IPS-18a (cell line): ENCODE data around the gene PTX3.

Experiments
- H3K27ac ChIP-seq: one replicate; pipeline ENCODE4 v1.5.1; 2013; ENCODE audit warnings: low read length
- H3K27me3 ChIP-seq: one replicate; pipeline ENCODE4 v1.6.1; 2013; ENCODE audit warnings: mild to moderate bottlenecking, low read length; ENCODE audit not compliant: control insufficient read depth, insufficient read depth
- H3K36me3 ChIP-seq: one replicate; pipeline ENCODE4 v1.6.1; 2013; ENCODE audit warnings: low read depth, low read length; ENCODE audit not compliant: control insufficient read depth
- H3K4me1 ChIP-seq: one replicate; pipeline ENCODE4 v1.6.1; 2013; ENCODE audit warnings: low read depth, low read length; ENCODE audit not compliant: control insufficient read depth
- H3K4me3 ChIP-seq: one replicate; pipeline ENCODE4 v1.5.1; 2013; ENCODE audit warnings: low read length
- H3K9ac ChIP-seq: one replicate; pipeline ENCODE4 v1.6.1; 2013; ENCODE audit warnings: mild to moderate bottlenecking, low read length, moderate library complexity
- H3K9me3 ChIP-seq: one replicate; pipeline ENCODE4 v1.6.1; 2013; ENCODE audit warnings: low read depth, low read length; ENCODE audit not compliant: control insufficient read depth

Gene PTX3

GRCh38 chr3:157436583-157437291 lies at the start of gene PTX3:
Gene PTX3 (plus strand): TSS chr3:157436850. CDS start chr3:157436934, 84 bp downstream.
- Histone ChIP-seq H3K4me3 (peak within 1 kb of the TSS; percentile 86), H3K27ac (no peak within 1 kb of the TSS), H3K4me1 (peaks cover 12% of the 10 kb centered on the region), H3K36me3 (no peaks in the 10 kb centered on the region), H3K9me3 (no peaks in the 10 kb centered on the region), H3K27me3 (peaks cover 25% of the 10 kb centered on the region), H3K9ac (peak within 1 kb of the TSS; percentile 67)

- no peaks in the 10 kb centered on the region for H3K4me1 ChIP-seq
- H3K36me3 ChIP-seq: no peaks in the 10 kb centered on the region
- H3K27me3 ChIP-seq: no peaks in the 10 kb centered on the region
- H3K9me3 ChIP-seq: no peaks in the 10 kb centered on the region
- H3K27ac ChIP-seq: no peak overlapping the region
- H3K4me3 ChIP-seq: no peak overlapping the region
- H3K9ac ChIP-seq: no peak overlapping the region
Measured at GRCh38 chr3:157387708-157388435, 48.8 kb upstream of the PTX3 start.

DNA sequence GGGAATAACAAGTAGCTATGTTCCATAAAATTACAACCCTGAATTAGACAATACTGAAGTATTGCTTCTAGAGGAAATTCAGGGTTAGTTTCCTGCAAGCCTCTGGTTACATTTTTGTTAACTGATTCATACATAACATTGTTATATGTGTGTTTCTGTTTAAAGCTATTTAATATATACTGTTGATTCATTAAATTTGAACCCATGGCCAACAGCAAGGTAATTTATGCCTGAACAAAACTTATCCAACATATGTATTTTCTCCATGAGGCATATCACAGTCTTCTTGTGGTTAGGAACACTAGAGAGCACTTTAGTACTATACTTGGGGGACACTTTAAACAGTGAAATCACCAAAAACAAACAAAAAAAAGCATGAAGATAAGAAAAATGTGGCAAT lies 47.7 kb upstream of the PTX3 start:
- H3K9ac ChIP-seq: no peak overlapping the region
- H3K4me1 ChIP-seq: no peaks in the 10 kb centered on the region
- no peaks in the 10 kb centered on the region for H3K27me3 ChIP-seq
- H3K4me3 ChIP-seq: no peak overlapping the region
- H3K27ac ChIP-seq: no peak overlapping the region
- no peaks in the 10 kb centered on the region for H3K9me3 ChIP-seq
- H3K36me3 ChIP-seq: no peaks in the 10 kb centered on the region

DNA sequence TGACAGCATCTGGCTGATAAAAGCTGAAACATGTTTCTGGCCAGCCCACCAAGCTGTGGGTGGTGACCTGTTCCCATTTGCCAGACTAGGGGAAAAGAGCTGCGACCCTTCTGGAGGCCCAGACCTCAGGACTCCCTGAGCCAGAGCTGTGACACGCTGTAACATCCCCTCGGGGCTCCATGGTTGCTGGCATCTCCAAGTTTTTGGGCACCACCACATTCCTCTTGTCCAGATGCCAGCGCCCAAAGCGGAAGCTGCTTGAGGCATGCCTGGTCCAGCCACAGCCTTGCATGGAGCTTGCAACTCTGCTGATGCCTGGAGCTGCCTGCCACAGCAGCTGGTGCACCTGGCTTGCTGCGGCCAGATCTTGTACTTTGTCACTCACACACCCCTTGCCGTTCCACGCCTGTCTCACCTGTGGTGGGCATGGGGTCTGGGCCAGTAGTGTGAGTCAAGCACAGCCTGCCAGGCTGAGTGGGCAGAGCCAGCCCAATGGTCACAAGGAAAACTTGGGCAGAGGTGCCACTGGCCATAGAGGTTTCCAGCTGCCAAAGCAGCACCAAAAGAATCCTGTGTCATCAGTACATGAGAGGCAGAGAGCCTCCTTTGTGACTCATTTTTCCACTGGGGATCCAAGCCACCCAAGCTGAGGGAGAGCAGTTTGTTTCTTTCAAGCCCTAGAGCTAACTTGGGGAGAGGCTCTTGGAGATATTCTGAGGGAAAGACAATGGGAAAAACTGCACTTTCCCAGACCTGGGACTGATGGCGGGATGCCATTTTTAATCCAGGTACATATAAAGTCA lies 45.7 kb upstream of the PTX3 start:
- no peaks in the 10 kb centered on the region for H3K4me1 ChIP-seq
- H3K27ac ChIP-seq: no peak overlapping the region
- no peak overlapping the region for H3K9ac ChIP-seq
- H3K4me3 ChIP-seq: no peak overlapping the region
- no peaks in the 10 kb centered on the region for H3K9me3 ChIP-seq
- no peaks in the 10 kb centered on the region for H3K36me3 ChIP-seq
- no peaks in the 10 kb centered on the region for H3K27me3 ChIP-seq

- Histone ChIP-seq H3K4me1 (no peaks in the 10 kb centered on the region), H3K36me3 (no peaks in the 10 kb centered on the region), H3K27me3 (no peaks in the 10 kb centered on the region), H3K27ac (no peak overlapping the region), H3K9me3 (no peaks in the 10 kb centered on the region), H3K9ac (no peak overlapping the region), H3K4me3 (no peak overlapping the region)
Measured at GRCh38 chr3:157392104-157392503, 44.5 kb upstream of the PTX3 start.

DNA sequence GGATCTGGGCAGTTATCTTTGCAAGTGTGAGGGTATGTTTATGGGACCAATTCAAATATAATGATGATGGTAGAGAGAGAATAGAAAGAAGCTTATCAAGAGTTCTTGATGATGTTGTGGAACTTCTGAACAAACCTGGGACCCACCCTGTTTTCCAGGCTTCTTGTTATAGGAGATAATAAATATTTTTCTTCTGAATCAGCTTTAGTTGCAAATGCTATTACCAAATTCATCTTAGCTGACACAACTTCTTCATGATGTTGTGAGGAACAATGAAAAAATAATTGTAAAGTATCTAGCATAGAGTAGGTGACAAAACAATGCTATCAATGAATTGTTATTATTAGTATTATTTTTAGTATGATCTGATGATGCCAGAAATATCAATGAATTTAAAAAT lies 43.5 kb upstream of the PTX3 start:
- H3K27me3 ChIP-seq: no peaks in the 10 kb centered on the region
- H3K9me3 ChIP-seq: no peaks in the 10 kb centered on the region
- no peaks in the 10 kb centered on the region for H3K4me1 ChIP-seq
- no peak overlapping the region for H3K27ac ChIP-seq
- no peaks in the 10 kb centered on the region for H3K36me3 ChIP-seq
- H3K4me3 ChIP-seq: no peak overlapping the region
- no peak overlapping the region for H3K9ac ChIP-seq

DNA sequence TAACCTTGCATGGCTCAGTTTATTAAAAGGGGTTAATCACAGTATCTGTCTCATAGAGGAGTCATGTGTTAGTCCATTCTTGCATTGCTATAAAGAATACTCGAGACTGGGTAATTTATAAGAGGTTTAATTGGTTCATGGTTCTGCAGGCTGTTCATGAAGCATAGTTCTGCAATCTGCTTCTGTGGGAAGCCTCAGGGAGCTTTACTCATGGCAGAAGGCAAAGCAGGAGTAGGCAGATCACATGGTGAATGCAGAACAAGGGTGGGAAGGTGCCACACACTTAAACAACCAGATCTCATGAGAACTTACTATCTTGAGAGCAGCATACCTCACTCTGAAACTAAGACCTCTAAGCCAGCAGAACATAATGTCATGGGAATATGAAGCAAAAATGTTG lies 42.2 kb upstream of the PTX3 start:
- Histone ChIP-seq H3K9ac (no peak overlapping the region), H3K9me3 (no peaks in the 10 kb centered on the region), H3K27me3 (no peaks in the 10 kb centered on the region), H3K27ac (no peak overlapping the region), H3K4me1 (no peaks in the 10 kb centered on the region), H3K4me3 (no peak overlapping the region), H3K36me3 (no peaks in the 10 kb centered on the region)

DNA sequence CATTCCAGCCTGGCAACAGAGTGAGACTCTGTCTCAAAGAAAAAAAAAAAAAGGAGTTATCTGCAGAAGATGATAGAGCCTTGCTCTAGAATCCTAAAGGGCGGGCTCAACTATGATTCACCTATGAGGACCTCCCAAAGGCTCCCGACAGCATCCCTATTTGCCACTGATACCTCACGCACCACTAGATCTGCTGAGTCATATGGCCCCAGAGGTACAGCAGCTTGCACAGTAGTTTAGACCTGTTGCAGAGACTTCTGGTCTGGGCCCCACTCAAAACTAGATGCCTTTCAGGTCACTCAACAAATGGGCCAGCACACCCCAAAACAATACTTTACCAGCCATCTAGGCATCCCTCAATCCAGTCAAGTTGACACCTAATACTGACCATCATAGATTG lies 38.1 kb upstream of the PTX3 start:
- Histone ChIP-seq H3K4me1 (no peaks in the 10 kb centered on the region), H3K27ac (no peak overlapping the region), H3K9ac (no peak overlapping the region), H3K4me3 (no peak overlapping the region), H3K9me3 (no peaks in the 10 kb centered on the region), H3K27me3 (no peaks in the 10 kb centered on the region), H3K36me3 (no peaks in the 10 kb centered on the region)

- H3K4me1 ChIP-seq: peaks cover 7% of the 10 kb centered on the region
- H3K9ac ChIP-seq: no peak overlapping the region
- H3K9me3 ChIP-seq: no peaks in the 10 kb centered on the region
- H3K36me3 ChIP-seq: no peaks in the 10 kb centered on the region
- H3K4me3 ChIP-seq: no peak overlapping the region
- H3K27me3 ChIP-seq: no peaks in the 10 kb centered on the region
- H3K27ac ChIP-seq: no peak overlapping the region
Measured at GRCh38 chr3:157404381-157404780, 32.3 kb upstream of the PTX3 start.

DNA sequence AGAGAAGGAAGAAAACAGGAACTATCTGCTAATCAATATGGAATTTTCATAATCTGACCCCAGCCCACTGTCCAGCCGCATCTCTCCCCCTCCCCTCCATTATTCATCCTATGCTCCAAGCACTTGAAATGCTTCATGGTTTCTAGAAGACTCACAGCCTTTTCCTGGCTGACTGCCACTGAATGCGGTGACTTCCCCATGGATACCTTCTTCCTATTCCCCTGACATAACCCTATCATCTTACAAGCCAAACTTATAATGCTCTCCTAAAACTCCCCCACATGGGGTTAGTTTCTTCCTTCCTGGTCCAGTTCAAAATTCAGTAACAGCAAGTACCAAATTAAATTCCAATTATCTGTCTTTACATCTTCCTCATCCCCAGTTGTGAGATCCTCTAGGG lies 31.2 kb upstream of the PTX3 start:
- Histone ChIP-seq H3K9ac (no peak overlapping the region), H3K9me3 (no peaks in the 10 kb centered on the region), H3K36me3 (no peaks in the 10 kb centered on the region), H3K4me3 (no peak overlapping the region), H3K4me1 (peaks cover 7% of the 10 kb centered on the region), H3K27ac (no peak overlapping the region), H3K27me3 (no peaks in the 10 kb centered on the region)

GRCh38 chr3:157406394-157406793 lies 30.3 kb upstream of the PTX3 start:
- Histone ChIP-seq H3K27me3 (no peaks in the 10 kb centered on the region), H3K36me3 (no peaks in the 10 kb centered on the region), H3K4me1 (peaks cover 7% of the 10 kb centered on the region), H3K27ac (no peak overlapping the region), H3K9me3 (no peaks in the 10 kb centered on the region), H3K9ac (no peak overlapping the region), H3K4me3 (no peak overlapping the region)
